Midbrain (tissue), 1 donor: ENCODE data around the gene KCNH1.

Experiments
- DNase-seq: peaks from one replicate; lab custom pipeline; 2025; lab: John Stamatoyannopoulos, UW

KCNH1 gene

GRCh38 chr1:210754878-210755665 is 378.9 kb downstream of the KCNH1 start:
- DNase-seq, result peak; percentile 27

- DNase-seq, result no peak
These were observed 382.0 kb downstream of the KCNH1 start for GRCh38 chr1:210751911-210752310.

- no peak for DNase-seq
These were observed 383.5 kb downstream of the KCNH1 start for GRCh38 chr1:210750468-210750867.

- DNase-seq, result no peak
These were observed 385.2 kb downstream of the KCNH1 start for GRCh38 chr1:210748796-210749195.

GRCh38 chr1:210747890-210748289 is 386.1 kb downstream of the KCNH1 start:
- no peak for DNase-seq

- DNase-seq, result no peak
These were observed 386.8 kb downstream of the KCNH1 start for GRCh38 chr1:210747112-210747511.

GRCh38 chr1:210746024-210746731 is 387.8 kb downstream of the KCNH1 start:
- DNase-seq, result no peak

GRCh38 chr1:210743038-210743437 is 390.9 kb downstream of the KCNH1 start:
- DNase-seq, result no peak

- no peak for DNase-seq
These were observed 392.4 kb downstream of the KCNH1 start for GRCh38 chr1:210741564-210741963.

GRCh38 chr1:210739627-210740026 is 394.3 kb downstream of the KCNH1 start:
- DNase-seq, result no peak

GRCh38 chr1:210738256-210738655 is 395.7 kb downstream of the KCNH1 start:
- no peak for DNase-seq

- DNase-seq, result no peak
These were observed 397.2 kb downstream of the KCNH1 start for GRCh38 chr1:210736713-210737112.

GRCh38 chr1:210731597-210731996 is 402.4 kb downstream of the KCNH1 start:
- no peak for DNase-seq

GRCh38 chr1:210731193-210731592 is 402.8 kb downstream of the KCNH1 start:
- DNase-seq, result no peak

GRCh38 chr1:210730023-210730422 is 403.9 kb downstream of the KCNH1 start:
- DNase-seq, result no peak

- DNase-seq, result no peak
These were observed 405.4 kb downstream of the KCNH1 start for GRCh38 chr1:210728437-210729149.

GRCh38 chr1:210727709-210728108 is 406.2 kb downstream of the KCNH1 start:
- DNase-seq, result no peak

- peak; percentile 24 for DNase-seq
These were observed 407.3 kb downstream of the KCNH1 start for GRCh38 chr1:210726621-210727020.

- DNase-seq, result no peak
These were observed 409.2 kb downstream of the KCNH1 start for GRCh38 chr1:210724768-210725167.

GRCh38 chr1:210723646-210724045 is 410.3 kb downstream of the KCNH1 start:
- DNase-seq, result no peak

- DNase-seq, result no peak
These were observed 411.4 kb downstream of the KCNH1 start for GRCh38 chr1:210722410-210723081.

- no peak for DNase-seq
These were observed 418.9 kb downstream of the KCNH1 start for GRCh38 chr1:210715072-210715471.
